ENCODE data around the gene PKN1. TPM values are rescaled to one million over a fixed set of nuclear protein-coding genes. Genes with fewer than 3 reads are reported as not detected.

The PKN1 gene
- total and polyA plus RNA-seq, 8 donors = 50.5 to 91.5 (median 64.2) TPM

DNA sequence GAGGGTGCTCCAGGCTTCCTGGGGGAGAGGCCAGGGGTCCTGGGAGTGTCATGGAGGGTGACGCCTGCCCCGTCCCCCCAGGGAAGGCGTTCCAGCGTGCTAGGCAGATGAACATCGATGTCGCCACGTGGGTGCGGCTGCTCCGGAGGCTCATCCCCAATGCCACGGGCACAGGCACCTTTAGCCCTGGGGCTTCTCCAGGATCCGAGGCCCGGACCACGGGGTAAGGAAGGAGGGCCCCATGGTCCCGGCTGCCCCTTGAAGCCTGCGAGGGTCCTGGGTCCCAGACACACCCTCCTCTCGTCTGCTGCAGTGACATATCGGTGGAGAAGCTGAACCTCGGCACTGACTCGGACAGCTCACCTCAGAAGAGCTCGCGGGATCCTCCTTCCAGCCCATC lies 30.6 kb downstream of the PKN1 start:
- Histone ChIP-seq H3K9me3 (no peaks in the 10 kb centered on the region), H3K4me1 (no peaks in the 10 kb centered on the region), H3K27ac (no peak overlapping the region), H3K4me3 (no peak overlapping the region), H3K36me3 (peaks cover 0 to 31% (median 8%) of the 10 kb centered on the region in 3 donors), H3K27me3 (no peaks in the 10 kb centered on the region)
- FAIRE-seq (no peak), ATAC-seq (no peak), DNase-seq (no peak)
- WGBS, 2 donors = 98% methylated on average over 21 of the region's 21 CpGs
- intact Hi-C loops (cut with DNase I) = no loop called here
- TF ChIP-seq, protein P1, sequence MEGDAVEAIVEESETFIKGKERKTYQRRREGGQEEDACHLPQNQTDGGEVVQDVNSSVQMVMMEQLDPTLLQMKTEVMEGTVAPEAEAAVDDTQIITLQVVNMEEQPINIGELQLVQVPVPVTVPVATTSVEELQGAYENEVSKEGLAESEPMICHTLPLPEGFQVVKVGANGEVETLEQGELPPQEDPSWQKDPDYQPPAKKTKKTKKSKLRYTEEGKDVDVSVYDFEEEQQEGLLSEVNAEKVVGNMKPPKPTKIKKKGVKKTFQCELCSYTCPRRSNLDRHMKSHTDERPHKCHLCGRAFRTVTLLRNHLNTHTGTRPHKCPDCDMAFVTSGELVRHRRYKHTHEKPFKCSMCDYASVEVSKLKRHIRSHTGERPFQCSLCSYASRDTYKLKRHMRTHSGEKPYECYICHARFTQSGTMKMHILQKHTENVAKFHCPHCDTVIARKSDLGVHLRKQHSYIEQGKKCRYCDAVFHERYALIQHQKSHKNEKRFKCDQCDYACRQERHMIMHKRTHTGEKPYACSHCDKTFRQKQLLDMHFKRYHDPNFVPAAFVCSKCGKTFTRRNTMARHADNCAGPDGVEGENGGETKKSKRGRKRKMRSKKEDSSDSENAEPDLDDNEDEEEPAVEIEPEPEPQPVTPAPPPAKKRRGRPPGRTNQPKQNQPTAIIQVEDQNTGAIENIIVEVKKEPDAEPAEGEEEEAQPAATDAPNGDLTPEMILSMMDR (IDR thresholded peaks at IDR 0.05) = no peak

- Histone ChIP-seq H3K36me3 (peaks cover 0 to 38% (median 8%) of the 10 kb centered on the region in 3 donors), H3K27ac (no peak overlapping the region), H3K9me3 (no peaks in the 10 kb centered on the region), H3K4me3 (no peak overlapping the region), H3K27me3 (no peaks in the 10 kb centered on the region), H3K4me1 (peaks cover 2% of the 10 kb centered on the region in 3 donors)
- no peak for FAIRE-seq
- peak in 1 of 6 donors; percentile 59 for DNase-seq
- ATAC-seq = no peak
- TF ChIP-seq, protein P1 (IDR thresholded peaks at IDR 0.05) = no peak
- intact Hi-C loops (cut with DNase I) = no loop called here
- WGBS, 2 donors = 83 to 85% methylated on average over 12 of the region's 12 CpGs
Observed at GRCh38 chr19:14467391-14467790, 34.3 kb downstream of the PKN1 start.

- H3K9me3 ChIP-seq = no peaks in the 10 kb centered on the region
- H3K27me3 ChIP-seq = no peaks in the 10 kb centered on the region
- DNase-seq = no peak
- H3K36me3 ChIP-seq = peaks cover 0 to 38% (median 8%) of the 10 kb centered on the region in 3 donors
- TF ChIP-seq, protein P1 (IDR thresholded peaks at IDR 0.05) = no peak
- 85 to 87% methylated on average over 9 of the region's 9 CpGs for WGBS, 2 donors
- no peak for FAIRE-seq
- ATAC-seq = no peak
- H3K4me3 ChIP-seq = no peak overlapping the region
- no peak overlapping the region for H3K27ac ChIP-seq
- peaks cover 4 to 5% (median 5%) of the 10 kb centered on the region in 3 donors for H3K4me1 ChIP-seq
- intact Hi-C loops (cut with DNase I) = no loop called here
Observed at GRCh38 chr19:14467816-14468215, 34.7 kb downstream of the PKN1 start.

DNA sequence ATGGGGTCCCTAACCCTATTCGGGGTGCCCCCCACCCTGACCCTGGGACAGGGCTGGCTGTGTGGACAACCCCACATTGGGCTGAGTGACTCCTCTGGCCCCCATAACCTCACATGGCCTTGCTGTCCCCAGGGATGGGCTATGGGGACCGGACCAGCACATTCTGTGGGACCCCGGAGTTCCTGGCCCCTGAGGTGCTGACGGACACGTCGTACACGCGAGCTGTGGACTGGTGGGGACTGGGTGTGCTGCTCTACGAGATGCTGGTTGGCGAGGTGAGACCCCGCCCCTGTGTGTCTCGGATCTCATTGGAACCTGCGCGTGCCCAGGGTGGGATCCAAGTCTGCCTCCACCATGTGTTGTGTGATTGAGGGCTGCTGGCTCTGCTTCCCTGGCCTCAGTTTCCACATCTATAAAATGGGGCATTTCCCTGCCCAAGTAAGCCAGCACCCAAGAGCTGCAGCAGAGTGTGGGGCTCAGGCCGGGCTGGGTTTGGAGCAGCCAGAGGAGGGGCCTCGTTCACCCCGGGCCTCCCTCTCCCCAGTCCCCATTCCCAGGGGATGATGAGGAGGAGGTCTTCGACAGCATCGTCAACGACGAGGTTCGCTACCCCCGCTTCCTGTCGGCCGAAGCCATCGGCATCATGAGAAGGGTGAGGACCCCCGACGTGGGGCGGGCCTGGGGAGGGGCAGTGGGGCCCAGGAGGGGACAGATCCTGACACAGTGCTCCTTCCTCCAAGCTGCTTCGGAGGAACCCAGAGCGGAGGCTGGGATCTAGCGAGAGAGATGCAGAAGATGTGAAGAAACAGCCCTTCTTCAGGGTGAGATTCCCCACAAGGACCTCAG lies 37.1 kb downstream of the PKN1 start:
- no peaks in the 10 kb centered on the region for H3K27me3 ChIP-seq
- WGBS, 2 donors = 87 to 88% methylated on average over 32 of the region's 32 CpGs
- H3K4me1 ChIP-seq = peaks cover 4 to 5% (median 5%) of the 10 kb centered on the region in 3 donors
- no peak for ATAC-seq
- no peaks in the 10 kb centered on the region for H3K9me3 ChIP-seq
- H3K36me3 ChIP-seq = peaks cover 0 to 28% (median 0%) of the 10 kb centered on the region in 3 donors
- FAIRE-seq = no peak
- TF ChIP-seq, protein P1 (IDR thresholded peaks at IDR 0.05) = no peak
- no peak overlapping the region for H3K4me3 ChIP-seq
- no peak overlapping the region for H3K27ac ChIP-seq
- DNase-seq = peak in 1 of 6 donors; percentile 55
- intact Hi-C loops (cut with DNase I) = no loop called here

Measured in pancreas (tissue), 10 donors.